SK-N-SH (cell line): ENCODE data around the gene BBX.

Experiments
- FOSL2 ChIP-seq: IDR thresholded peaks from 2 replicates; pipeline ENCODE4 v1.4.0; 2012; ENCODE audit warnings: low read depth, mild to moderate bottlenecking, moderate library complexity, borderline replicate concordance
- GABPA ChIP-seq: IDR thresholded peaks from 2 replicates; pipeline ENCODE4 v1.4.0; 2012; ENCODE audit warnings: low read depth, mild to moderate bottlenecking
- MXI1 ChIP-seq: IDR thresholded peaks from 2 replicates; pipeline ENCODE4 v1.6.1; 2012; ENCODE audit warnings: mild to moderate bottlenecking, low read depth, low read length, improper control_type of control experiment
- NFIC ChIP-seq: IDR thresholded peaks from 2 replicates; pipeline ENCODE4 v1.4.0; 2012; ENCODE audit warnings: borderline replicate concordance
- POLR2AphosphoS5 ChIP-seq: IDR thresholded peaks from 2 replicates; pipeline ENCODE4 v1.6.1; 2012; ENCODE audit warnings: low read depth, low read length
- TAF1 ChIP-seq: IDR thresholded peaks from 2 replicates; pipeline ENCODE4 v1.6.1; 2012; ENCODE audit warnings: low read depth, mild to moderate bottlenecking, low read length, moderate library complexity, borderline replicate concordance
- TEAD4 ChIP-seq: IDR thresholded peaks from 2 replicates; pipeline ENCODE4 v1.4.0; 2012; ENCODE audit warnings: mild to moderate bottlenecking, borderline replicate concordance; ENCODE audit not compliant: insufficient read depth
- TF ChIP-seq, protein P1 (sequence below): fragments of 200-600 bp; sonication (generic); IDR thresholded peaks from 2 replicates; pipeline ENCODE4 v1.6.1; 2017; ENCODE audit warnings: antibody characterized with exemption, mild to moderate bottlenecking, moderate library complexity
- TF ChIP-seq, protein P2 (sequence below): IDR thresholded peaks from 2 replicates; pipeline ENCODE4 v1.6.1; 2012; ENCODE audit warnings: mild to moderate bottlenecking, low read depth, low read length, moderate library complexity
- TF ChIP-seq, protein P3 (sequence below): fragments of 150-350 bp; IDR thresholded peaks from 2 replicates; pipeline ENCODE4 v1.6.1; 2017; ENCODE audit warnings: antibody characterized with exemption, low read length, low read depth, borderline replicate concordance

DNA sequence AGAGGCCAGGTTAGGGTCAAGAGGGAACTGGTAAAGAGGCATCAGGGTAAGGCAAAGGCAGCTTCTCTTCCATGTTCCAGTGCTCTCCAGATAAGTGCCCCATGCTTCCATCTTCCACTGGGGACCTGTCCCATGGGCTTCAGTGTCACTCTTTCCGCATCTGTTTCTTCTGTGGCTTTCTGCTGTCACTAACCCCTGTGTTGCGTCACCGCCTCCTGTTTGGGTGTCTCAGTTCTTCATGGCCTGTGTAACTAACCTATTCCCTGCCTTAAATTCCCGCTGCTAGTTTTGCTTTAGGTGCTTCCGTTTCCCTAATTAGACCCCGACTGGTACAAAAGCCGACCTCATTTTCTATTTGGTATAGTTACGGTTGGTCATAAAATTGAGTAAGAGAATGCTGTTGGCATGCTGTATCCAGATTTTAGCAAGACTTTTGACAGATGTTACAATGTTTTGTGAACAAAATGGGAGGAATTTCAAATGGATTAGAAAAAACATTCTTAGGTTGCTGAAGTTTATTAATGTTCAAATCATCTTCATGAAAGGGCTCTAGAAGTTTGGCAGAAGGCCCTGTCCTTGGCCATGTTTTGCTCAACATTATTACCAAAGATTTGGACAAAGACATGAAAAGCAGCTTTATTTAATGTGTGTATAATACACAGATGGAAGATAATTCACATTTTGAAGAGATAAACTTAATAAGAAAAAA lies 245.3 kb downstream of the BBX start:
- TF ChIP-seq TEAD4 (no peak), FOSL2 (no peak), NFIC (no peak), TAF1 (no peak), GABPA (no peak), MXI1 (no peak), POLR2AphosphoS5 (no peak)
- TF ChIP-seq, protein P1, sequence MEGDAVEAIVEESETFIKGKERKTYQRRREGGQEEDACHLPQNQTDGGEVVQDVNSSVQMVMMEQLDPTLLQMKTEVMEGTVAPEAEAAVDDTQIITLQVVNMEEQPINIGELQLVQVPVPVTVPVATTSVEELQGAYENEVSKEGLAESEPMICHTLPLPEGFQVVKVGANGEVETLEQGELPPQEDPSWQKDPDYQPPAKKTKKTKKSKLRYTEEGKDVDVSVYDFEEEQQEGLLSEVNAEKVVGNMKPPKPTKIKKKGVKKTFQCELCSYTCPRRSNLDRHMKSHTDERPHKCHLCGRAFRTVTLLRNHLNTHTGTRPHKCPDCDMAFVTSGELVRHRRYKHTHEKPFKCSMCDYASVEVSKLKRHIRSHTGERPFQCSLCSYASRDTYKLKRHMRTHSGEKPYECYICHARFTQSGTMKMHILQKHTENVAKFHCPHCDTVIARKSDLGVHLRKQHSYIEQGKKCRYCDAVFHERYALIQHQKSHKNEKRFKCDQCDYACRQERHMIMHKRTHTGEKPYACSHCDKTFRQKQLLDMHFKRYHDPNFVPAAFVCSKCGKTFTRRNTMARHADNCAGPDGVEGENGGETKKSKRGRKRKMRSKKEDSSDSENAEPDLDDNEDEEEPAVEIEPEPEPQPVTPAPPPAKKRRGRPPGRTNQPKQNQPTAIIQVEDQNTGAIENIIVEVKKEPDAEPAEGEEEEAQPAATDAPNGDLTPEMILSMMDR: no peak
- TF ChIP-seq, protein P2, sequence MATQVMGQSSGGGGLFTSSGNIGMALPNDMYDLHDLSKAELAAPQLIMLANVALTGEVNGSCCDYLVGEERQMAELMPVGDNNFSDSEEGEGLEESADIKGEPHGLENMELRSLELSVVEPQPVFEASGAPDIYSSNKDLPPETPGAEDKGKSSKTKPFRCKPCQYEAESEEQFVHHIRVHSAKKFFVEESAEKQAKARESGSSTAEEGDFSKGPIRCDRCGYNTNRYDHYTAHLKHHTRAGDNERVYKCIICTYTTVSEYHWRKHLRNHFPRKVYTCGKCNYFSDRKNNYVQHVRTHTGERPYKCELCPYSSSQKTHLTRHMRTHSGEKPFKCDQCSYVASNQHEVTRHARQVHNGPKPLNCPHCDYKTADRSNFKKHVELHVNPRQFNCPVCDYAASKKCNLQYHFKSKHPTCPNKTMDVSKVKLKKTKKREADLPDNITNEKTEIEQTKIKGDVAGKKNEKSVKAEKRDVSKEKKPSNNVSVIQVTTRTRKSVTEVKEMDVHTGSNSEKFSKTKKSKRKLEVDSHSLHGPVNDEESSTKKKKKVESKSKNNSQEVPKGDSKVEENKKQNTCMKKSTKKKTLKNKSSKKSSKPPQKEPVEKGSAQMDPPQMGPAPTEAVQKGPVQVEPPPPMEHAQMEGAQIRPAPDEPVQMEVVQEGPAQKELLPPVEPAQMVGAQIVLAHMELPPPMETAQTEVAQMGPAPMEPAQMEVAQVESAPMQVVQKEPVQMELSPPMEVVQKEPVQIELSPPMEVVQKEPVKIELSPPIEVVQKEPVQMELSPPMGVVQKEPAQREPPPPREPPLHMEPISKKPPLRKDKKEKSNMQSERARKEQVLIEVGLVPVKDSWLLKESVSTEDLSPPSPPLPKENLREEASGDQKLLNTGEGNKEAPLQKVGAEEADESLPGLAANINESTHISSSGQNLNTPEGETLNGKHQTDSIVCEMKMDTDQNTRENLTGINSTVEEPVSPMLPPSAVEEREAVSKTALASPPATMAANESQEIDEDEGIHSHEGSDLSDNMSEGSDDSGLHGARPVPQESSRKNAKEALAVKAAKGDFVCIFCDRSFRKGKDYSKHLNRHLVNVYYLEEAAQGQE: no peak
- TF ChIP-seq, protein P3, sequence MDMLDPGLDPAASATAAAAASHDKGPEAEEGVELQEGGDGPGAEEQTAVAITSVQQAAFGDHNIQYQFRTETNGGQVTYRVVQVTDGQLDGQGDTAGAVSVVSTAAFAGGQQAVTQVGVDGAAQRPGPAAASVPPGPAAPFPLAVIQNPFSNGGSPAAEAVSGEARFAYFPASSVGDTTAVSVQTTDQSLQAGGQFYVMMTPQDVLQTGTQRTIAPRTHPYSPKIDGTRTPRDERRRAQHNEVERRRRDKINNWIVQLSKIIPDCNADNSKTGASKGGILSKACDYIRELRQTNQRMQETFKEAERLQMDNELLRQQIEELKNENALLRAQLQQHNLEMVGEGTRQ: no peak
